ENCODE results near the gene XRCC6. TPM values are rescaled to one million over a fixed set of nuclear protein-coding genes. Genes with fewer than 3 reads are reported as not detected.
A peak's percentile ranks its signal among the peaks of the same experiment; 100 is the strongest.
"Not testable (repeated sequence)": the region's sequence is repeated elsewhere in the genome, so short reads cannot be mapped to it uniquely, and the experiment has no call there.

XRCC6 gene
- total RNA-seq, 1 experiment from 2014 or later: 203 TPM

GRCh38 chr22:41683052-41683451 lies 62.0 kb downstream of the XRCC6 start:
- intact Hi-C loops (cut with micrococcal nuclease): loop anchor here (2.0 kb wide), 1 partner anchor 16 kb away; no protein-coding TSS in a partner anchor
- no peak for TF ChIP-seq CTCF (IDR thresholded peaks at IDR 0.05; ENCODE audit: unreplicated experiment)

GRCh38 chr22:41683616-41684015 lies 62.5 kb downstream of the XRCC6 start:
- Mint-ChIP-seq H3K27ac (ENCODE audit: low read depth, unreplicated experiment) (no peak overlapping the region), H3K4me1 (ENCODE audit: insufficient read depth, unreplicated experiment) (peaks cover 18% of the 10 kb centered on the region), H3K36me3 (ENCODE audit: insufficient read depth, unreplicated experiment) (peaks cover 32% of the 10 kb centered on the region), H3K4me3 (ENCODE audit: unreplicated experiment) (peak overlapping the region; percentile 87), H3K9me3 (ENCODE audit: unreplicated experiment) (no peaks in the 10 kb centered on the region), H3K27me3 (ENCODE audit: insufficient read depth, unreplicated experiment) (no peaks in the 10 kb centered on the region)
- no peak for TF ChIP-seq CTCF (IDR thresholded peaks at IDR 0.05; ENCODE audit: unreplicated experiment)
- DNase-seq (ENCODE audit: unreplicated experiment): no peak
- no TSS peak for BruUV-seq (replicated peaks)
- intact Hi-C loops (cut with micrococcal nuclease): loop anchor here (2.0 kb wide), 1 partner anchor 17 kb away; no protein-coding TSS in a partner anchor
- CTCF ChIA-PET: interaction anchor here (0.6 to 2.4 kb wide), 4 partner anchors 11 to 181 kb away, joined by 3 to 10 read pairs (median 4); no protein-coding TSS in a partner anchor
- POLR2A ChIA-PET: interaction anchor here (0.7 kb wide), 1 partner anchor 585 kb away, joined by 4 read pairs; no protein-coding TSS in a partner anchor

More at GRCh38 chr22:41683052-41683451, 62.0 kb downstream of the XRCC6 start:
- H3K4me3 Mint-ChIP-seq (ENCODE audit: unreplicated experiment): peak overlapping the region; percentile 87
- H3K9me3 Mint-ChIP-seq (ENCODE audit: unreplicated experiment): no peaks in the 10 kb centered on the region
- CTCF ChIA-PET: interaction anchor here (0.6 to 0.9 kb wide), 3 partner anchors 10 to 182 kb away, joined by 3 to 5 read pairs (median 3); no protein-coding TSS in a partner anchor
- H3K27me3 Mint-ChIP-seq (ENCODE audit: insufficient read depth, unreplicated experiment): no peaks in the 10 kb centered on the region
- peaks cover 36% of the 10 kb centered on the region for H3K36me3 Mint-ChIP-seq (ENCODE audit: insufficient read depth, unreplicated experiment)
- BruUV-seq (replicated peaks): no TSS peak
- POLR2A ChIA-PET: interaction anchor here (0.7 kb wide), 1 partner anchor 584 kb away, joined by 4 read pairs; no protein-coding TSS in a partner anchor
- peak overlapping the region; percentile 90 for H3K27ac Mint-ChIP-seq (ENCODE audit: low read depth, unreplicated experiment)
- DNase-seq (ENCODE audit: unreplicated experiment): no peak
- peaks cover 18% of the 10 kb centered on the region for H3K4me1 Mint-ChIP-seq (ENCODE audit: insufficient read depth, unreplicated experiment)

- H3K4me3 Mint-ChIP-seq (ENCODE audit: unreplicated experiment): peak overlapping the region; percentile 26
- no peaks in the 10 kb centered on the region for H3K27me3 Mint-ChIP-seq (ENCODE audit: insufficient read depth, unreplicated experiment)
- peaks cover 35% of the 10 kb centered on the region for H3K36me3 Mint-ChIP-seq (ENCODE audit: insufficient read depth, unreplicated experiment)
- DNase-seq (ENCODE audit: unreplicated experiment): no peak
- TF ChIP-seq CTCF (IDR thresholded peaks at IDR 0.05; ENCODE audit: unreplicated experiment): no peak
- H3K4me1 Mint-ChIP-seq (ENCODE audit: insufficient read depth, unreplicated experiment): peaks cover 18% of the 10 kb centered on the region
- peak overlapping the region; percentile 73 for H3K27ac Mint-ChIP-seq (ENCODE audit: low read depth, unreplicated experiment)
- ChIA-PET CTCF (interaction anchor here (2.4 kb wide), 1 partner anchor 13 kb away, joined by 10 read pairs; no protein-coding TSS in a partner anchor), POLR2A (no interaction called here)
- BruUV-seq (replicated peaks): no TSS peak
- intact Hi-C loops (cut with micrococcal nuclease): no loop called here
- H3K9me3 Mint-ChIP-seq (ENCODE audit: unreplicated experiment): no peaks in the 10 kb centered on the region
Observed at GRCh38 chr22:41684194-41684593, 63.1 kb downstream of the XRCC6 start.

- H3K9me3 Mint-ChIP-seq (ENCODE audit: unreplicated experiment); DNase-seq (ENCODE audit: unreplicated experiment); H3K27ac Mint-ChIP-seq (ENCODE audit: low read depth, unreplicated experiment); H3K27me3 Mint-ChIP-seq (ENCODE audit: insufficient read depth, unreplicated experiment); intact Hi-C loops (cut with micrococcal nuclease); BruUV-seq (replicated peaks): not testable (repeated sequence)
- CTCF ChIA-PET: interaction anchor here (0.6 to 3.7 kb wide), 5 partner anchors 11 to 665 kb away, joined by 3 to 22 read pairs (median 3); no protein-coding TSS in a partner anchor
- POLR2A ChIA-PET: interaction anchor here (0.6 to 3.5 kb wide), 14 partner anchors 10 to 1099 kb away, joined by 3 to 35 read pairs (median 5); partner anchors contain the start of genes CCDC134, DESI1, SREBF2 and XRCC6
- Mint-ChIP-seq H3K4me1 (ENCODE audit: insufficient read depth, unreplicated experiment) (peaks cover 12% of the 10 kb centered on the region), H3K4me3 (ENCODE audit: unreplicated experiment) (peak overlapping the region; percentile 96), H3K36me3 (ENCODE audit: insufficient read depth, unreplicated experiment) (peaks cover 31% of the 10 kb centered on the region)
Observed at GRCh38 chr22:41686890-41687289, 65.8 kb downstream of the XRCC6 start.
